GM12874 (cell line): ENCODE results near the gene MAEA.

Experiments used
- CTCF ChIP-seq: IDR thresholded peaks from 2 replicates; pipeline ENCODE4 v1.5.1; 2011; ENCODE audit warnings: low read depth, mild to moderate bottlenecking, control low read depth, low read length, moderate library complexity; ENCODE audit not compliant: insufficient read depth

Gene MAEA

GRCh38 chr4:1337376-1337831 is 47.7 kb downstream of the MAEA start:
- TF ChIP-seq CTCF = no peak

- no peak for TF ChIP-seq CTCF
Measured at GRCh38 chr4:1337951-1338751, 48.5 kb downstream of the MAEA start.

- no peak for TF ChIP-seq CTCF
Measured at GRCh38 chr4:1338752-1339414, 49.2 kb downstream of the MAEA start.

- TF ChIP-seq CTCF = no peak
Measured at GRCh38 chr4:1339489-1339888, 49.8 kb downstream of the MAEA start.

GRCh38 chr4:1340181-1340747 is 50.6 kb downstream of the MAEA start:
- no peak for TF ChIP-seq CTCF

- no peak for TF ChIP-seq CTCF
Measured at GRCh38 chr4:1340861-1341260, 51.2 kb downstream of the MAEA start.

- TF ChIP-seq CTCF = no peak
Measured at GRCh38 chr4:1342003-1342402, 52.3 kb downstream of the MAEA start.
